ENCODE data around the gene DIP2C. TPM values are rescaled to one million over a fixed set of nuclear protein-coding genes. Genes with fewer than 3 reads are reported as not detected.

The DIP2C gene
- total and polyA plus RNA-seq, 8 donors: 2.4 to 40.1 (median 21.0) TPM

DNA sequence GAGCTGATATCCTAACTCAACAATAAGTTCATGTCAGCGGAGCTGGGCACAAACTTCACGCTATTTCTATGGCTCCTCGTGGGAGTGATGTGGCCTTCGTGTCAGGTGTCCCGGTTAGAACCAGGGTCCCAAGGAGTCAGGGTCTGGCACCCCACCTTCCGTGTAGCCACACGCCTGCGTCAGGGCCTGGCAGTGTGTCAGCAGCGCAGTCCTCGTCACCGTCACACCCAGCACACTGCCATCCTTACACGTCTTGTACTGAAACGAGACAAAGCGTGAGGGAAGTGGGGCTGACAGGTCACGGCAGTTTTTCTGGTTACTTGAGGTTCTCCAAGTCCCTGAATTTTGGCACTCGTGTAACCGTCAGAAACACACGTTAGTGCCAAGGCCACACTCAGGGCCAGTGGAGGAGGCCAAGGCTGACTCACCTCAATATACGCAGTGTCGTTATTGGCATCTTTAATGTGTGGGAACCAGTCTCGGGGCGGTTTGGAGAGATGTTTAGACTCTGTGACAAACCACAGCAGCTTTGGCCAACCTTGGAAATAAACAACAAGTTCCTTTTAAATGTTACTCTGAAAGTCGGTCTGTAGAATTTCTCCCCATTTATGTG is 299.5 kb downstream of the DIP2C start:
- peaks cover 23 to 60% (median 57%) of the 10 kb centered on the region in 4 donors for H3K36me3 ChIP-seq
- no peak overlapping the region for H3K27ac ChIP-seq
- no peaks in the 10 kb centered on the region for H3K27me3 ChIP-seq
- TF ChIP-seq EP300 (IDR thresholded peaks at IDR 0.05): no peak
- no peak for TF ChIP-seq POLR2AphosphoS5 (IDR thresholded peaks at IDR 0.05)
- no peak for TF ChIP-seq POLR2A (IDR thresholded peaks at IDR 0.05)
- TF ChIP-seq, protein P1, sequence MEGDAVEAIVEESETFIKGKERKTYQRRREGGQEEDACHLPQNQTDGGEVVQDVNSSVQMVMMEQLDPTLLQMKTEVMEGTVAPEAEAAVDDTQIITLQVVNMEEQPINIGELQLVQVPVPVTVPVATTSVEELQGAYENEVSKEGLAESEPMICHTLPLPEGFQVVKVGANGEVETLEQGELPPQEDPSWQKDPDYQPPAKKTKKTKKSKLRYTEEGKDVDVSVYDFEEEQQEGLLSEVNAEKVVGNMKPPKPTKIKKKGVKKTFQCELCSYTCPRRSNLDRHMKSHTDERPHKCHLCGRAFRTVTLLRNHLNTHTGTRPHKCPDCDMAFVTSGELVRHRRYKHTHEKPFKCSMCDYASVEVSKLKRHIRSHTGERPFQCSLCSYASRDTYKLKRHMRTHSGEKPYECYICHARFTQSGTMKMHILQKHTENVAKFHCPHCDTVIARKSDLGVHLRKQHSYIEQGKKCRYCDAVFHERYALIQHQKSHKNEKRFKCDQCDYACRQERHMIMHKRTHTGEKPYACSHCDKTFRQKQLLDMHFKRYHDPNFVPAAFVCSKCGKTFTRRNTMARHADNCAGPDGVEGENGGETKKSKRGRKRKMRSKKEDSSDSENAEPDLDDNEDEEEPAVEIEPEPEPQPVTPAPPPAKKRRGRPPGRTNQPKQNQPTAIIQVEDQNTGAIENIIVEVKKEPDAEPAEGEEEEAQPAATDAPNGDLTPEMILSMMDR (IDR thresholded peaks at IDR 0.05): no peak
- no peak overlapping the region for H3K4me3 ChIP-seq
- no peaks in the 10 kb centered on the region for H3K4me1 ChIP-seq
- DNase-seq: no peak
- WGBS, 5 donors: 88 to 95% (median 94%) methylated on average over 20 to 23 of the region's 23 CpGs
- intact Hi-C loops (cut with DNase I; ENCODE audit: low total_unique reads): no loop called here
- H3K9me3 ChIP-seq: no peaks in the 10 kb centered on the region

DNA sequence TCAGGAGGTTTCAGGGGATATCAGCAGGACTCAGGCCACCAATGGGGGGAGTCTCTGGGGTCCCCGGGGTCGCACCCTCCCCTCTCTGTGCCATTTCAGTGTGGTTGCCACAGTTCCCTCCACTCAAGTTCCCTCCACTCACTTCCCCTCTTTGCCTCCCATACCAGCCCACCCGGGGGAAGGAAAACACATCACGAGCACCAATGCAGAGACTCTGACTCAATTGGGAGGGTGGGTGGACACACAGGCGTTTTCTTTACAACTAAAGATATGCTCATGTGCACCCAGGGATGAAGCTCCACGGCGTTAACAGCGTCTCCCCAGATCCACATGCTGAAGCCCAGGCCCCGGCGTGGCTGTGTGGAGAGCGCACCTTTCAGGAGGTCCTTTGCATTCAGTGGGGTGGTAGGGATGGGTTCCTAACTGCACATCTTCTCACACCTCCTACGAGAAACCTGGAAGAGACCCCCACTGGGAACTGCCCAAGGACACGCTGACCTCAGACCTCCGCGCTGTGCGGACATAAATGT is 300.1 kb downstream of the DIP2C start:
- H3K27ac ChIP-seq: no peak overlapping the region
- 89 to 96% (median 94%) methylated on average over 16 of the region's 16 CpGs for WGBS, 5 donors
- H3K9me3 ChIP-seq: no peaks in the 10 kb centered on the region
- H3K27me3 ChIP-seq: no peaks in the 10 kb centered on the region
- intact Hi-C loops (cut with DNase I; ENCODE audit: low total_unique reads): no loop called here
- H3K4me1 ChIP-seq: no peaks in the 10 kb centered on the region
- no peak for DNase-seq
- TF ChIP-seq, protein P1 (IDR thresholded peaks at IDR 0.05): no peak
- no peak for TF ChIP-seq EP300 (IDR thresholded peaks at IDR 0.05)
- TF ChIP-seq POLR2AphosphoS5 (IDR thresholded peaks at IDR 0.05): no peak
- TF ChIP-seq POLR2A (IDR thresholded peaks at IDR 0.05): no peak
- H3K36me3 ChIP-seq: peaks cover 23 to 66% (median 63%) of the 10 kb centered on the region in 4 donors
- H3K4me3 ChIP-seq: no peak overlapping the region

DNA sequence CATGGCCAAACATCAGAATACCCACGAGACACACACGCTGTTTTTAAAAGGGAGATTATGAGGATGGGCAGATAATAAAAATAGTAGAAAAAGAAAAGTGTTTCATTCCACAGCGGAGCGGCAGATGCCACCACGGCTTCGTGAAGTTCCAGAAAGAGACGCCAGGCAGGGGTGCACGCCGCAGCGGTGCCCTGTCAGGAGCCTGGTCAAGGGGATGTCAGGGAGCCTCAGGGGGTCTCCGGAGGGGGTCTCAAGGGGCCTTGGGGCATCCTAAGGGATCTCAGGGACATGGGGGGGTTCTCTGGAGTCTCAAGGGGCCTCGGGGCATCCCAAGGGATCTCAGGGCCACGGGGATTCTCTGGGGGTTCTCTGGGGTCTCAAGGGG is 300.8 kb downstream of the DIP2C start:
- Histone ChIP-seq H3K9me3 (no peaks in the 10 kb centered on the region), H3K27ac (no peak overlapping the region), H3K4me1 (no peaks in the 10 kb centered on the region), H3K27me3 (no peaks in the 10 kb centered on the region), H3K36me3 (peaks cover 23 to 73% (median 69%) of the 10 kb centered on the region in 4 donors), H3K4me3 (no peak overlapping the region)
- intact Hi-C loops (cut with DNase I; ENCODE audit: low total_unique reads): no loop called here
- no peak for DNase-seq
- 84 to 92% (median 89%) methylated on average over 12 to 13 of the region's 13 CpGs for WGBS, 5 donors
- TF ChIP-seq, protein P1 (IDR thresholded peaks at IDR 0.05): no peak
- no peak for TF ChIP-seq POLR2A (IDR thresholded peaks at IDR 0.05)
- no peak for TF ChIP-seq EP300 (IDR thresholded peaks at IDR 0.05)
- no peak for TF ChIP-seq POLR2AphosphoS5 (IDR thresholded peaks at IDR 0.05)

DNA sequence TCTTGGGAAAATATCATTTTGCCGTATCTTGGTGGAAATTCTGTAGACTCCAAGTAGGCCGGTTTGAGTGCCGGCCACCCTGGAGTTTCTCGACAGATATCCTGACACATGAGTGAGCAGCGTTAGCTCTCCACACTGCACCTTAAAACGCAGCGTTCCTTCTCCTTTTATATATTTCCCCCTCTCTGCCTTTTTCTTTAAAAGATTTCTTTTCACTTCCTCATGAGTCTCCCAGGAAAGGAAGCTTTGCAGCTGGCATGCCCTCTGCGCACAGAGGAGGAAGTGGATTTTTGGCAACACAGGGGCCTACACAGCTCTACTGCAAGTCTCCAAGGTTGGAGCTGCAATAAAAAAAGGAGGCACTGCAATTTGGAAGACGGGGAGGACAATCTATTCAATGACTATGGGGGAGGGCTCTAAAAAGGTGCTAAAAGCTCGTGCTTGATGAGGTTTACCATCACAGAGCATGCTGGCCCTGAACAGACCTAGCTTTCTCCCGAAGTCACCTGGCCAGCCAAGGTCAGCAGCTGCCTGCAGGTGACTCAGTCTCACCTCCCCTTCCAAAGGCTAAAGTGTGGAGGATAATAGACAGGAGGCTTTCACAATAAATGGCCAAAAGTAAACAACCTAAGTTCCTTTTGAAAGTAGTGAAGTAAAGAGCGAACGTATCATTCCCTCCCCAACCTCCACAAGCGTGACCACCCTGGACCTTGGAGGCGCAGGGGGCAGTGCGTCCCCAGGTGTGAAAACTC is 301.4 kb downstream of the DIP2C start:
- H3K4me1 ChIP-seq: no peaks in the 10 kb centered on the region
- H3K9me3 ChIP-seq: no peaks in the 10 kb centered on the region
- TF ChIP-seq POLR2A (IDR thresholded peaks at IDR 0.05) (no peak), POLR2AphosphoS5 (IDR thresholded peaks at IDR 0.05) (no peak), EP300 (IDR thresholded peaks at IDR 0.05) (no peak)
- TF ChIP-seq, protein P1 (IDR thresholded peaks at IDR 0.05): no peak
- H3K36me3 ChIP-seq: peaks cover 23 to 79% (median 74%) of the 10 kb centered on the region in 4 donors
- no peak overlapping the region for H3K4me3 ChIP-seq
- WGBS, 5 donors: 80 to 85% (median 83%) methylated on average over 16 of the region's 16 CpGs
- peak in 1 of 2 donors; percentile 35 for DNase-seq
- H3K27me3 ChIP-seq: no peaks in the 10 kb centered on the region
- H3K27ac ChIP-seq: no peak overlapping the region
- intact Hi-C loops (cut with DNase I; ENCODE audit: low total_unique reads): no loop called here

Measured in stomach (tissue), 9 donors.